ENCODE data around the gene ELFN2.

Gene ELFN2

GRCh38 chr22:37352481-37352880 is 74.8 kb downstream of the ELFN2 start:
- no peak for DNase-seq

GRCh38 chr22:37351232-37351631 is 76.0 kb downstream of the ELFN2 start:
- DNase-seq: no peak

- no peak for DNase-seq
Observed at GRCh38 chr22:37349043-37349814, 78.0 kb downstream of the ELFN2 start.

- no peak for DNase-seq
Observed at GRCh38 chr22:37346505-37346895, 80.8 kb downstream of the ELFN2 start.

- no peak for DNase-seq
Observed at GRCh38 chr22:37345863-37346504, 81.3 kb downstream of the ELFN2 start.

- no peak for DNase-seq
Observed at GRCh38 chr22:37344735-37345449, 82.4 kb downstream of the ELFN2 start.

- no peak for DNase-seq
Observed at GRCh38 chr22:37343863-37344734, 83.2 kb downstream of the ELFN2 start.

- DNase-seq: no peak
Observed at GRCh38 chr22:37343348-37343747, 83.9 kb downstream of the ELFN2 start.

- DNase-seq: no peak
Observed at GRCh38 chr22:37342065-37342464, 85.2 kb downstream of the ELFN2 start.

GRCh38 chr22:37340331-37341262 is 86.7 kb downstream of the ELFN2 start:
- no peak for DNase-seq

GRCh38 chr22:37338539-37339246 is 88.6 kb downstream of the ELFN2 start:
- DNase-seq: no peak

GRCh38 chr22:37337204-37337943 is 89.9 kb downstream of the ELFN2 start:
- DNase-seq: no peak

GRCh38 chr22:37336579-37336978 is 90.7 kb downstream of the ELFN2 start:
- no peak for DNase-seq

- DNase-seq: no peak
Observed at GRCh38 chr22:37335806-37336199, 91.5 kb downstream of the ELFN2 start.

- no peak for DNase-seq
Observed at GRCh38 chr22:37334859-37335805, 92.1 kb downstream of the ELFN2 start.

- no peak for DNase-seq
Observed at GRCh38 chr22:37334461-37334858, 92.8 kb downstream of the ELFN2 start.

GRCh38 chr22:37333724-37334460 is 93.4 kb downstream of the ELFN2 start:
- DNase-seq: no peak

GRCh38 chr22:37331856-37332536 is 95.3 kb downstream of the ELFN2 start:
- no peak for DNase-seq
